Fibroblast of skin of abdomen (primary cell): ENCODE results near the gene TMEM143.
A peak's percentile ranks its signal among the peaks of the same experiment; 100 is the strongest.
"Not testable (repeated sequence)": the region's sequence is repeated elsewhere in the genome, so short reads cannot be mapped to it uniquely, and the experiment has no call there.

Source experiments
- DNase-seq: peaks from one replicate; pipeline ENCODE4 v3.0.0-alpha.2; 2013

TMEM143 gene

GRCh38 chr19:48292798-48293197, 70.9 kb downstream of the TMEM143 start:
- DNase-seq = peak; percentile 82

GRCh38 chr19:48291489-48291815, 72.3 kb downstream of the TMEM143 start:
- not testable (repeated sequence) for DNase-seq

- peak; percentile 78 for DNase-seq
Measured at GRCh38 chr19:48290771-48291488, 72.8 kb downstream of the TMEM143 start.

- DNase-seq = peak; percentile 68
Measured at GRCh38 chr19:48290401-48290770, 73.4 kb downstream of the TMEM143 start.

- DNase-seq = no peak
Measured at GRCh38 chr19:48287748-48288147, 76.0 kb downstream of the TMEM143 start.

- peak; percentile 73 for DNase-seq
Measured at GRCh38 chr19:48284896-48285295, 78.8 kb downstream of the TMEM143 start.

GRCh38 chr19:48283908-48284307, 79.8 kb downstream of the TMEM143 start:
- DNase-seq = peak; percentile 91
